Esophagus muscularis mucosa (tissue), 4 donors: ENCODE data around the gene DBNDD2. TPM values are rescaled to one million over a fixed set of nuclear protein-coding genes. Genes with fewer than 3 reads are reported as not detected.

Source experiments
- DNase-seq: peaks from one replicate; pipeline ENCODE4 v3.0.0-alpha.2; 2017; ENCODE audit errors: extremely low spot score
- H3K27ac ChIP-seq, 4 donors: fragments of 200-600 bp; sonication (generic); replicated peaks in 1 of 4; 1 replicate in 3 of 4; 2 replicates in 1 of 4; pipeline ENCODE4 v1.5.1; 2016 to 2019; ENCODE audit warnings: mild to moderate bottlenecking in 1 of 4
- H3K27me3 ChIP-seq, 4 donors: fragments of 200-600 bp; sonication (generic); one replicate each; pipeline versions ENCODE4 v1.5.1 to v1.6.0; 2016 to 2019
- H3K36me3 ChIP-seq, 4 donors: fragments of 200-600 bp; sonication (generic); one replicate each; pipeline ENCODE4 v1.5.1; 2016 to 2019
- H3K4me1 ChIP-seq, 4 donors: fragments of 200-600 bp; sonication (generic); one replicate each; pipeline ENCODE4 v1.5.1; 2016 to 2019
- H3K4me3 ChIP-seq, 4 donors: fragments of 200-600 bp; sonication (generic); 1 replicate in 2 of 4; 2 replicates in 2 of 4; pipeline ENCODE4 v1.5.1; 2016 to 2019; ENCODE audit warnings: mild to moderate bottlenecking in 4 of 4, moderate library complexity in 1 of 4
- H3K9me3 ChIP-seq, 4 donors: fragments of 200-600 bp; sonication (generic); 1 replicate in 3 of 4; 2 replicates in 1 of 4; pipeline ENCODE4 v1.5.1; 2016 to 2019
- EP300 ChIP-seq: sonication (generic); formaldehyde crosslinking; IDR thresholded peaks from one replicate; pipeline ENCODE4 v1.6.1; 2017; ENCODE audit warnings: antibody characterized with exemption
- POLR2A ChIP-seq: fragments of 450-650 bp; IDR thresholded peaks from one replicate; pipeline ENCODE4 v1.6.1; 2017; ENCODE audit warnings: antibody characterized with exemption, moderate library complexity, mild to moderate bottlenecking, low read depth
- POLR2AphosphoS5 ChIP-seq, 2 donors: sonication (generic); formaldehyde crosslinking; IDR thresholded peaks; one replicate each; pipeline ENCODE4 v1.6.1; 2017; ENCODE audit warnings: antibody characterized with exemption in 2 of 2
- WGBS: methylation state at CpG from one replicate; pipeline ENCODE4 v1.1.5; 2018; 5-methylcytosine and 5-hydroxymethylcytosine counted together
- intact Hi-C: fragments of 100-400 bp; cut with DNase I; formaldehyde crosslinking; loops from one replicate; pipeline ENCODE4 v1.15.1; 2023
- total RNA-seq, 4 donors: library from RNA; depleted of rRNA; stranded (reverse); fragments of >200 nt; gene quantifications; one replicate each; pipeline versions ENCODE4 v1.1.0 to v1.2.1, GENCODE V29; 2016
- TF ChIP-seq, protein P1 (sequence below), 3 experiments: fragments of 200-600 bp in 2 of 3; fragments of 450-650 bp in 1 of 3; sonication (generic) in 2 of 3; IDR thresholded peaks; one replicate each; pipeline ENCODE4 v1.5.1; 2017 to 2019; ENCODE audit warnings: antibody characterized with exemption in 3 of 3, mild to moderate bottlenecking in 2 of 3, moderate library complexity in 1 of 3

Gene DBNDD2
- total RNA-seq, 4 donors from 2014 or later: 63.0 to 130 (median 109) TPM

DNA sequence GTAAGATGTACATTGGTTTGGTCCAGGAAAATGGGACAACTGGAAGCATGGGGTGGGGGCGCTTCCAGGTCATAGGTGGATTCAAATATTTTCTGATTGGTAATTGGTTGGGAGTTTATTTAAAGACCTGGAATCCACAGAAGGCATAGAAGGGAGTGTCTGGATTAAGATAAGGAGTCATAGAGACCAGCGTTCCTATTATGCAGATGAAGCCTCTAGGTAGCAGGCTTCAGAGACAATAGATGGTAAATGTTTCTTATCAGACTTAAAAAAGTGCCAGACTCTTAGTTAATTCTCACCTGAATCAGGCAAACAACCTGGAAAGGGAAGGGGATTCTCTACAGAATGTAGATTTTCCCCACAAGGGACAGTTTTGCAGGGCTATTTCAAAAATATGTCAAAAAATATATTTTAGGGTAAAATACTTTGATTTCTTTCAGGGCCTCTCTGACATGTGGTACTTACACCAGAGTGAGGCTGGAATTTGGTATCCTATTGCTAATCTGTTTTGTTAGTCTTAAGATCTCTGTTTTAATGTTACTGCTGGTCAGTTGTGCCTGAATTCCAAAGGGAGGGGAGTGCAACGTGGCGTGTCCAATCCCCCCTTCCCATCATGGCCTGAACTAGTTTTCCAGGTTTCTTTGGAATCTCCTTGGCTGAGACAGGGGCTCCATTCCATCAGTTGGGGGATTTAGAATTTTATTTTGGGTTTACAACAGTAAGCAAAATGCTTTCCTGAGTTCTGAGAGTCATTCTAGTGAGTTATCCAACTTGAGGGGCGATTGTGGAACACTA, 33.0 kb downstream of the DBNDD2 start:
- TF ChIP-seq, protein P1, sequence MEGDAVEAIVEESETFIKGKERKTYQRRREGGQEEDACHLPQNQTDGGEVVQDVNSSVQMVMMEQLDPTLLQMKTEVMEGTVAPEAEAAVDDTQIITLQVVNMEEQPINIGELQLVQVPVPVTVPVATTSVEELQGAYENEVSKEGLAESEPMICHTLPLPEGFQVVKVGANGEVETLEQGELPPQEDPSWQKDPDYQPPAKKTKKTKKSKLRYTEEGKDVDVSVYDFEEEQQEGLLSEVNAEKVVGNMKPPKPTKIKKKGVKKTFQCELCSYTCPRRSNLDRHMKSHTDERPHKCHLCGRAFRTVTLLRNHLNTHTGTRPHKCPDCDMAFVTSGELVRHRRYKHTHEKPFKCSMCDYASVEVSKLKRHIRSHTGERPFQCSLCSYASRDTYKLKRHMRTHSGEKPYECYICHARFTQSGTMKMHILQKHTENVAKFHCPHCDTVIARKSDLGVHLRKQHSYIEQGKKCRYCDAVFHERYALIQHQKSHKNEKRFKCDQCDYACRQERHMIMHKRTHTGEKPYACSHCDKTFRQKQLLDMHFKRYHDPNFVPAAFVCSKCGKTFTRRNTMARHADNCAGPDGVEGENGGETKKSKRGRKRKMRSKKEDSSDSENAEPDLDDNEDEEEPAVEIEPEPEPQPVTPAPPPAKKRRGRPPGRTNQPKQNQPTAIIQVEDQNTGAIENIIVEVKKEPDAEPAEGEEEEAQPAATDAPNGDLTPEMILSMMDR (IDR thresholded peaks at IDR 0.05): no peak
- TF ChIP-seq EP300: no peak
- no peak for DNase-seq
- H3K9me3 ChIP-seq: no peaks in the 10 kb centered on the region
- no peak overlapping the region for H3K4me3 ChIP-seq
- intact Hi-C loops: no loop called here
- H3K27ac ChIP-seq: no peak overlapping the region
- H3K4me1 ChIP-seq: peaks cover 5 to 9% (median 7%) of the 10 kb centered on the region in 4 donors
- no peaks in the 10 kb centered on the region for H3K36me3 ChIP-seq
- WGBS: 75% methylated on average over 5 of the region's 5 CpGs
- no peaks in the 10 kb centered on the region for H3K27me3 ChIP-seq

DNA sequence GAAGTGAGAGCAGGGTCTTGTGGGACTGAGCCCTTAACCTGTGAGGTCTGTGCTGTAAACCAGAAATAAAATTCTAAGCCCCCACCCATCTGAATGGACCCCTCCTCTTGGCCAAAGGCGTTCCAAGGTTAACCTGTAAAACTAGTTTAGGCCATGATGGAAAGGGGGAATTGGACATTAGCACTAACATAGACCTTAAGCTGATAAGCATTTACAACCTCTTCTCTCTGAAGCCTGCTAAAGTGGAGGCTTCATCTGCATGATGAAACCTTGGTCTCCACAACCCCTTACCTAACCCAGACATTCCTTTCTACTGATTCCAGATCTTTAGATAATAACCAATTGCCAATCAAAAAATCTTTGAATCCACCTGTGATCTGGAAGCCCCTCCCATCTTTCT, 33.7 kb downstream of the DBNDD2 start:
- no peak for DNase-seq
- Histone ChIP-seq H3K4me3 (no peak overlapping the region), H3K27me3 (no peaks in the 10 kb centered on the region), H3K27ac (no peak overlapping the region), H3K36me3 (no peaks in the 10 kb centered on the region), H3K4me1 (peaks cover 0 to 5% (median 4%) of the 10 kb centered on the region in 4 donors), H3K9me3 (no peaks in the 10 kb centered on the region)
- 88% methylated on average over 1 of the region's 1 CpG for WGBS
- intact Hi-C loops: no loop called here
- TF ChIP-seq, protein P1 (IDR thresholded peaks at IDR 0.05): no peak
- no peak for TF ChIP-seq EP300
- no peak for TF ChIP-seq POLR2AphosphoS5 (IDR thresholded peaks at IDR 0.05)
- no peak for TF ChIP-seq POLR2A

DNA sequence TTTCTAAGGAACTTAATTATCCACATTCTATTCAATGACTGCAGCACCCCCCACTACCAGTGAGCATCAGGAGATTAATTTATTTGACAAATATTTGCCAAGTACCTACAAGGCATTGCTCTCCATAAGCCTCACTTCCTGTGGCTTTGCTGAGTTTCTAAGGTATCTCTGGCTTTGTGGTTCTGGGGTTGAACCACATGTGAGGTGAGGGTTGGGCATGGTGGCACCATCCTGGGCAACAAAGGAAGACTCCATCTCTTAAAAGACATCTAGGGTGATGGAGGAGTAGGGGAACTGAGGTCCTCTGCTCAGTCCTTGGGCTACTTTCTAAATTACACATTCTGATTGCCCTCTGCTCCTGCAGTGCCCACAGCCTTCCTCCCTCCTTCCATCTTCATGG, 36.0 kb downstream of the DBNDD2 start:
- intact Hi-C loops: no loop called here

DNA sequence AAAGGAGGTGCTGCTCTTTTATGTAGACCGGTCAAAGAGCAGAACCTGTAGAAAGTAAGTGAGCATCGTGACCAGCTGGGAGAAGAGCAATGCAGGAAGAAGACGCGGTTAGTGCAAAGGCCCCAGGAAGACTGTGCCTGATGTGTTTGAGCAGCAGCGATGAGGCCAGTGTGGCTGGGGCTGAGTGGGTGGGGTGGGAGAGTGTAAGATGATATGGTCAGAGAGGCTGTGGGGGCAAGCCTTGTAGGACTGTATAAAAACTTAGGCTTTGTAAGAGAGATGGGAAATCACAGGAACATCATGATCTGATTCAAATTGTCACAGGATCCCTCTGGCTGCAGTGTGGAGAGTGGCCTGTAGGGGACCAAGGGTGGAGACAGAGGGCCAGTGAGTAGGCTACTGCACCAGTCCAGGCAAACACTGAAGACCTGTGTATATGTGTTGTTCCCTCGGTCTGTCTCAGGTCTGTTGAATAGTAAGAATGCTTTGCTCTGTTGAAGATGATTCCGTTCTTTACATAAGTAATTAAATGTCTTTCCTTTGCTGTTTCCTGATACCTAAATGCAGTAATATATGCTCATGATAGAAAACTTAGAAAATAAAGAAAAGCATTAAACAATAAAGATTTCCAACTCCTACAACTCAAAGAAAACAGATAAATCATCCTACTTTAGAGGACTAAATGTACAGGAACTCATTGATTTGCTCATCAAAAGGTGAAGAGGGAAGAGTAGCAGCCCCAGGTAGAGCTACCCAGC, 37.9 kb downstream of the DBNDD2 start:
- no peaks in the 10 kb centered on the region for H3K36me3 ChIP-seq
- H3K27ac ChIP-seq: no peak overlapping the region
- intact Hi-C loops: no loop called here
- DNase-seq: no peak
- 73% methylated on average over 7 of the region's 7 CpGs for WGBS
- no peaks in the 10 kb centered on the region for H3K27me3 ChIP-seq
- TF ChIP-seq EP300: no peak
- no peak for TF ChIP-seq POLR2A
- TF ChIP-seq, protein P1 (IDR thresholded peaks at IDR 0.05): peak in 1 of 3 experiments; percentile 28
- no peak for TF ChIP-seq POLR2AphosphoS5 (IDR thresholded peaks at IDR 0.05)
- H3K4me1 ChIP-seq: peaks cover 0 to 25% (median 16%) of the 10 kb centered on the region in 4 donors
- no peaks in the 10 kb centered on the region for H3K9me3 ChIP-seq
- no peak overlapping the region for H3K4me3 ChIP-seq

More for the DNA sequence above, 36.0 kb downstream of the DBNDD2 start:
- Histone ChIP-seq H3K27ac (no peak overlapping the region), H3K4me1 (peaks cover 0 to 10% (median 4%) of the 10 kb centered on the region in 4 donors), H3K4me3 (no peak overlapping the region), H3K36me3 (no peaks in the 10 kb centered on the region), H3K9me3 (no peaks in the 10 kb centered on the region), H3K27me3 (no peaks in the 10 kb centered on the region)
- DNase-seq: no peak
- TF ChIP-seq POLR2A (no peak), EP300 (no peak), POLR2AphosphoS5 (IDR thresholded peaks at IDR 0.05) (no peak)
- TF ChIP-seq, protein P1 (IDR thresholded peaks at IDR 0.05): no peak
